Measurements from ENCODE around the gene KIAA1755.
A peak's percentile ranks its signal among the peaks of the same experiment; 100 is the strongest.
"Not testable (repeated sequence)": the region's sequence is repeated elsewhere in the genome, so short reads cannot be mapped to it uniquely, and the experiment has no call there.

Gene KIAA1755

GRCh38 chr20:38256021-38256420 lies 4.5 kb downstream of the KIAA1755 start:
- TF ChIP-seq, protein P1, sequence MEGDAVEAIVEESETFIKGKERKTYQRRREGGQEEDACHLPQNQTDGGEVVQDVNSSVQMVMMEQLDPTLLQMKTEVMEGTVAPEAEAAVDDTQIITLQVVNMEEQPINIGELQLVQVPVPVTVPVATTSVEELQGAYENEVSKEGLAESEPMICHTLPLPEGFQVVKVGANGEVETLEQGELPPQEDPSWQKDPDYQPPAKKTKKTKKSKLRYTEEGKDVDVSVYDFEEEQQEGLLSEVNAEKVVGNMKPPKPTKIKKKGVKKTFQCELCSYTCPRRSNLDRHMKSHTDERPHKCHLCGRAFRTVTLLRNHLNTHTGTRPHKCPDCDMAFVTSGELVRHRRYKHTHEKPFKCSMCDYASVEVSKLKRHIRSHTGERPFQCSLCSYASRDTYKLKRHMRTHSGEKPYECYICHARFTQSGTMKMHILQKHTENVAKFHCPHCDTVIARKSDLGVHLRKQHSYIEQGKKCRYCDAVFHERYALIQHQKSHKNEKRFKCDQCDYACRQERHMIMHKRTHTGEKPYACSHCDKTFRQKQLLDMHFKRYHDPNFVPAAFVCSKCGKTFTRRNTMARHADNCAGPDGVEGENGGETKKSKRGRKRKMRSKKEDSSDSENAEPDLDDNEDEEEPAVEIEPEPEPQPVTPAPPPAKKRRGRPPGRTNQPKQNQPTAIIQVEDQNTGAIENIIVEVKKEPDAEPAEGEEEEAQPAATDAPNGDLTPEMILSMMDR (conservative IDR thresholded peaks at IDR 0.05; ENCODE audit: control insufficient read depth, insufficient read depth, low read depth, low read length), result no peak
- DNase-seq (ENCODE audit: low read depth), result no peak
- H3K4me3 ChIP-seq (ENCODE audit: control insufficient read depth, low read depth, low read length), result no peak overlapping the region

DNA sequence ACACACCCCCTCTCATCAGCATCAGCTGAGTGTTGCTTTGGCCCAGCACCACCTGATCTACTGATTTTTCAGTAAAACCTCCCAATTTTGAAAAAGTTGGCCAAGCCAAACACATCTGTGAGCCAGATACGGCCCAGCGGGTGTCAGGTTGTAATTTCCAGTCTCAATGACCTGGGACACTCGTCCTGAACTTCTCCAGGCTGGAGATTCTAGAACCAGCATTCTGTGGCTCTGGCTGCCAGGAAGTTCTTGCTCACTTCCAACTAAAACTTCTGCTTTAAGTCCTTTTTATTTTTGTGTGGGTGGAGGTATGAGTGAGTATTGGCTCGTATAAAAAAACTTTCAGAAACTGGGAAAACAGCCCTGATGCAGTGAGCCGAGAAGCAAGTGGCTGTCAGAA lies 5.1 kb downstream of the KIAA1755 start:
- TF ChIP-seq, protein P1 (conservative IDR thresholded peaks at IDR 0.05; ENCODE audit: control insufficient read depth, insufficient read depth, low read depth, low read length), result no peak
- peak; percentile 54 for DNase-seq (ENCODE audit: low read depth)
- H3K4me3 ChIP-seq (ENCODE audit: control insufficient read depth, low read depth, low read length), result no peak overlapping the region

GRCh38 chr20:38254621-38255020 lies 5.9 kb downstream of the KIAA1755 start:
- H3K4me3 ChIP-seq (ENCODE audit: control insufficient read depth, low read depth, low read length); DNase-seq (ENCODE audit: low read depth): not testable (repeated sequence)

GRCh38 chr20:38253571-38253970 lies 7.0 kb downstream of the KIAA1755 start:
- TF ChIP-seq, protein P1 (conservative IDR thresholded peaks at IDR 0.05; ENCODE audit: control insufficient read depth, insufficient read depth, low read depth, low read length), result no peak
- H3K4me3 ChIP-seq (ENCODE audit: control insufficient read depth, low read depth, low read length), result no peak overlapping the region
- DNase-seq (ENCODE audit: low read depth), result no peak

DNA sequence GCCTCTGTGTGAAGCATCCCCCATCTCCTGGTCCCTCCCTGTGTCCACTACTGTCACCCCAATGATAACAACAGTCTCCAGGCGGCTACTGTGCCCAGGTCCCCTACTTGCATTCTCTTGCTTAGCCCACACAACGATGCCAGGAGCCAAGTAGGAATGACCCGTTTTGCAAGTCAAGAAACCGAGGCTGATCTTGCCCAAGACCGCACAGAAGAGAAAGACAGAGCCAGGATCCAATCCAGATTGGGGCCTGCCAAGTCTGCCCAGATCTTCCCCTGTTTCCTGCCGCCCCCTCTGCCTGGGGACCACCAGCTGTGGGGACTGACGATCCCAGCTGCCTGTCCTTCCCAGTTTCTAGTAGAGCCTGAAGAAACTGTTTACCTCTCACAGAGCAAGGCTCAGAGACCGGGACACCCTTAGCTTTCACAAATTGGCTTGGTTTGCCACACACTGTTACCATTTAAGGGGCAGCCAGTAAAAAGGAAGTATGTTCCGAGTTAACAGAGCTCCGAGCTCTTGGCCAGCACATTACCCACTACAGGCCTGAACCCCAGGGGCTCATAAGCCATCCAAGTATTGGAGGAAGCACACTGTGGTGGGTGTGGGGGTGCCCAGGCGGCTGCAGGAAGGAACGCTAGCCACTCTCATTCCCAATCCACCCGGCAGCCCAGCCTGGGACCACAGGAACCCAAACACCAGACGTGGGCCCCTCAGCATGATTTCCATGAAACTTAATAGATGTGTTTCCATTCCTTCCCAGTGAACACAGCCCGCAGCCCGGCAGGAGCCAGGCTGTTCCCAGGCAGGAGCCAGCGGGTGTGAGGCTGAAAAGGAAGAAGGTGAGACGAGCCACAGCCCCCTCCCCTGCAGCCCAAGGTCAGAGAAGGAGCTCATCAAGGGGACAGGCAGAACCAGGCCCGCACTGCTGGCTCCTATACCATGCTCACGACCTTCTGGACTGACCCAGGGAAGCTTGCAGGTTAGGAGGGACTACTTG lies 7.9 kb downstream of the KIAA1755 start:
- DNase-seq (ENCODE audit: low read depth), result no peak
- TF ChIP-seq, protein P1 (conservative IDR thresholded peaks at IDR 0.05; ENCODE audit: control insufficient read depth, insufficient read depth, low read depth, low read length), result no peak
- H3K4me3 ChIP-seq (ENCODE audit: control insufficient read depth, low read depth, low read length), result no peak overlapping the region

GRCh38 chr20:38251441-38251840 lies 9.1 kb downstream of the KIAA1755 start:
- not testable (repeated sequence) for H3K4me3 ChIP-seq (ENCODE audit: control insufficient read depth, low read depth, low read length)

DNA sequence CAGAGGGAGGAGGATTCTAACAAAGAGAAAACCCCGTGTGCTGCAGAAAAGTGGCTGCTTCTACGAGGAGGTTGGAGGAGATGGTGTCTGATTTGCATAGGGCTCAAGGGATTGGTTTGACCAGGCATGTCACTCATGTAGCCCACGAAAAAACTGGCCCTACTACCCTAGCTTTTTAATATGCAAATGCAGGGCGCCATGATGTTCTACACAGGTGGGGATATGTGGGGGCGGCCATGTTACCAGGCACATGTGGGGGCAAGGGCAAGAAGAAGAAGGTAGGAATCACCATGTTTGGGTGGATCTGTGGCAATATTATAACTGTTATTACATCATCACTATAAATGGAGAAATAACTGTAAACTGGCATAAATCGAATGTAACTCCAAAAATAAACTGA lies 9.9 kb downstream of the KIAA1755 start:
- no peak overlapping the region for H3K4me3 ChIP-seq (ENCODE audit: control insufficient read depth, low read depth, low read length)
- TF ChIP-seq, protein P1 (conservative IDR thresholded peaks at IDR 0.05; ENCODE audit: control insufficient read depth, insufficient read depth, low read depth, low read length), result no peak
- no peak for DNase-seq (ENCODE audit: low read depth)

More at GRCh38 chr20:38251441-38251840, 9.1 kb downstream of the KIAA1755 start:
- DNase-seq (ENCODE audit: low read depth), result not testable (repeated sequence)
